ENCODE measurements around the gene MSL1. TPM values are rescaled to one million over a fixed set of nuclear protein-coding genes. Genes with fewer than 3 reads are reported as not detected.

MSL1 gene
- total and polyA plus RNA-seq, 7 donors = 29.4 to 92.2 (median 54.6) TPM

DNA sequence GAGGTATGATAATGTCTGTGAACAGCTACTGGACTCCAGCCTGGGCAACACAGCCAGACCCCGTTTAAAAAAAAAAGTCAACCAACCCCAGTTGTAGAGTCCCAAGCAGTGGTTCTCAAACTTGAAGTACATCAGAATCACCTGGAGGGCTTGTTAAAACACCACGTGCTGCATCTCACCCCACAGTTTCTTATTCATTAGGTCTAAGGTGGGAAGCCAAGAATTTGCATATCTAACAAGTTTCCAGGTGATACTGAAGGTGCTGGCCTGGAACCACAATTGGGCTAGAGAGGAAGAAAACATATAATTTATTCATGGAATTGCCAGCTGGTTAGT lies 6.7 kb upstream of the MSL1 start:
- WGBS, 2 donors = 57 to 65% methylated on average over 2 of the region's 2 CpGs
- TF ChIP-seq POLR2A (IDR thresholded peaks at IDR 0.05) (no peak), POLR2AphosphoS5 (IDR thresholded peaks at IDR 0.05) (no peak), EP300 (IDR thresholded peaks at IDR 0.05) (no peak)
- TF ChIP-seq, protein P1, sequence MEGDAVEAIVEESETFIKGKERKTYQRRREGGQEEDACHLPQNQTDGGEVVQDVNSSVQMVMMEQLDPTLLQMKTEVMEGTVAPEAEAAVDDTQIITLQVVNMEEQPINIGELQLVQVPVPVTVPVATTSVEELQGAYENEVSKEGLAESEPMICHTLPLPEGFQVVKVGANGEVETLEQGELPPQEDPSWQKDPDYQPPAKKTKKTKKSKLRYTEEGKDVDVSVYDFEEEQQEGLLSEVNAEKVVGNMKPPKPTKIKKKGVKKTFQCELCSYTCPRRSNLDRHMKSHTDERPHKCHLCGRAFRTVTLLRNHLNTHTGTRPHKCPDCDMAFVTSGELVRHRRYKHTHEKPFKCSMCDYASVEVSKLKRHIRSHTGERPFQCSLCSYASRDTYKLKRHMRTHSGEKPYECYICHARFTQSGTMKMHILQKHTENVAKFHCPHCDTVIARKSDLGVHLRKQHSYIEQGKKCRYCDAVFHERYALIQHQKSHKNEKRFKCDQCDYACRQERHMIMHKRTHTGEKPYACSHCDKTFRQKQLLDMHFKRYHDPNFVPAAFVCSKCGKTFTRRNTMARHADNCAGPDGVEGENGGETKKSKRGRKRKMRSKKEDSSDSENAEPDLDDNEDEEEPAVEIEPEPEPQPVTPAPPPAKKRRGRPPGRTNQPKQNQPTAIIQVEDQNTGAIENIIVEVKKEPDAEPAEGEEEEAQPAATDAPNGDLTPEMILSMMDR (IDR thresholded peaks at IDR 0.05) = no peak
- no peaks in the 10 kb centered on the region for H3K36me3 ChIP-seq
- DNase-seq = peak; percentile 17
- H3K27me3 ChIP-seq = no peaks in the 10 kb centered on the region
- H3K27ac ChIP-seq = peak overlapping the region in 3 of 4 donors; percentile 98 to 100 (median 99)
- H3K4me1 ChIP-seq = peaks cover 0 to 53% (median 46%) of the 10 kb centered on the region in 4 donors
- intact Hi-C loops (cut with DNase I) = no loop called here
- H3K9me3 ChIP-seq = no peaks in the 10 kb centered on the region
- no peak overlapping the region for H3K4me3 ChIP-seq

DNA sequence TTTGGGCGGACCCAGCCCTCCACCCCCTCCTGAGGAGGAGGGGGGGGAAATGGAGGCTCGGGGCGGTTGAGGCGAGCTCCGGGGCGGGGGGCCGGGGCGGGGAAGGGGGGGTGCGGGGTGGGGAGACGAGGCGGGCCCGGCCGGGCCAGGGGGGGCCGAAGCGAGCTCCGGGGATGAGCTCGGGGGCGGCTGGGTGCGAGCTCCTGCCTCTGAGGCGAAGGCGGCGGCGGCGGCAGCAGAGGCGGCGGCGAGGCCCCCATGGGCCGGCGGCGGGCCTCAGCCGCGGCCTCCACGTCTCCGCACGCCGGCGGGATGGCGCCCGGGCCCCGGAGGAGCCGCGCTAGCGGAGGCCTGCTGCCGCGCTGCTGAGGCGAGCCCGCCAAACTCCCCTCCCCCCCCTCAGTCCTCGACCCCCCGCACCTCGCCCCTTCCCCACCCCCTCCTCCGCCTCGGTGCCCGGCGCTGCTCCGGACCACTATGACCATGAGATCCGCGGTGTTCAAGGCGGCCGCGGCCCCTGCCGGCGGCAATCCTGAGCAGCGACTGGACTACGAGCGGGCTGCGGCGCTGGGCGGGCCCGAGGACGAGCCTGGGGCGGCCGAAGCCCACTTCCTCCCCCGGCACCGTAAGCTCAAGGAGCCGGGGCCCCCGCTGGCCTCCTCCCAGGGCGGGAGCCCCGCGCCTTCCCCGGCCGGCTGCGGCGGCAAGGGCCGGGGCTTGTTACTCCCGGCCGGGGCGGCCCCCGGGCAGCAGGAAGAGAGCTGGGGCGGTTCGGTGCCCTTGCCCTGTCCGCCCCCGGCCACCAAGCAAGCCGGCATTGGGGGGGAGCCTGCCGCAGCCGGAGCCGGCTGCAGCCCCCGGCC lies 596 bp downstream of the MSL1 start:
- 1% methylated on average over 94 to 97 of the region's 97 CpGs for WGBS, 2 donors
- Histone ChIP-seq H3K9me3 (no peaks in the 10 kb centered on the region), H3K4me3 (peak overlapping the region; percentile 86 to 99 (median 95)), H3K4me1 (peaks cover 0 to 36% (median 32%) of the 10 kb centered on the region in 4 donors), H3K27ac (peak overlapping the region; percentile 98 to 100 (median 99)), H3K27me3 (no peaks in the 10 kb centered on the region), H3K36me3 (peaks cover 0 to 18% (median 13%) of the 10 kb centered on the region in 4 donors)
- TF ChIP-seq, protein P1 (IDR thresholded peaks at IDR 0.05) = peak in 1 of 4 experiments; percentile 16
- TF ChIP-seq POLR2AphosphoS5 (IDR thresholded peaks at IDR 0.05) = peak in 2 of 4 donors; percentile 35 to 42
- TF ChIP-seq POLR2A (IDR thresholded peaks at IDR 0.05) = no peak
- DNase-seq = peak; percentile 85
- intact Hi-C loops (cut with DNase I) = loop anchor here (2.0 kb wide), 1 partner anchor 18 kb away; the partner anchor contains the start of gene CASC3

DNA sequence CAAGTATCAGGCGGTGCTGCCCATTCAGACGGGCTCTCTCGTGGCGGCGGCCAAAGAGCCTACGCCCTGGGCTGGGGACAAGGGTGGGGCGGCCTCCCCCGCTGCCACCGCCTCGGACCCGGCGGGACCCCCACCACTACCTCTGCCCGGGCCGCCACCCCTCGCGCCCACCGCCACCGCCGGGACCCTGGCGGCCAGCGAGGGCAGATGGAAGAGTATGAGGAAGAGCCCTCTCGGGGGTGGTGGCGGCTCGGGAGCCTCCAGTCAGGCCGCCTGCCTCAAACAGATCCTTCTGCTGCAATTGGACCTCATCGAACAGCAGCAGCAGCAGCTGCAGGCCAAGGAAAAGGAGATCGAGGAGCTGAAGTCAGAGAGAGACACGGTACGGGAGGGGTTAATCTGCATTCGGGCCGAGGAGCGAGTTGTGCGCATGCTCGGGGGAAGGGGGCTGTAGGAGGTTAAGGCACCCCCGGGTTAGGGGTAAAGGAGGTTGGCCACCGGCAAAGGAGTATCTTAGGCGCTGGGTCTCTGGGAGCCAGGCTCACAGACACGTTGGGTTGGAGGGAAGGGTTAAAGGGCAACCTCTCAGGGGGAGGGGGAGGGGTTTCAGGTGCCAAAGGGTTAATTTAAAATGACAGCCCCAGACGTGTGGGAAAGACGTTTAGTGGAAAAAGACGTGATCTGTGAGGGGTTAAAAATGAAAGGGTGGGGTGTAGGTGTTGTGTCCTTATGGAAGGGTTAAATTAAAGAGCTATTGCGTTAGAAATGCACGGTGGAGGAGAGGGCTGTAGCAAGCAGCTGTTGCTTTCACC lies 1.4 kb downstream of the MSL1 start:
- H3K9me3 ChIP-seq = no peaks in the 10 kb centered on the region
- no peak for DNase-seq
- H3K36me3 ChIP-seq = peaks cover 0 to 27% (median 14%) of the 10 kb centered on the region in 4 donors
- H3K27ac ChIP-seq = peak overlapping the region; percentile 98 to 100 (median 99)
- intact Hi-C loops (cut with DNase I) = loop anchor here (2.0 kb wide), 1 partner anchor 18 kb away; the partner anchor contains the start of gene CASC3
- WGBS, 2 donors = 0% methylated on average over 43 of the region's 43 CpGs
- H3K4me3 ChIP-seq = peak overlapping the region; percentile 86 to 99 (median 95)
- H3K27me3 ChIP-seq = no peaks in the 10 kb centered on the region
- TF ChIP-seq, protein P1 (IDR thresholded peaks at IDR 0.05) = peak in 1 of 4 experiments; percentile 3
- TF ChIP-seq POLR2A (IDR thresholded peaks at IDR 0.05) (no peak), POLR2AphosphoS5 (IDR thresholded peaks at IDR 0.05) (peak in 1 of 4 donors; percentile 42), EP300 (IDR thresholded peaks at IDR 0.05) (no peak)
- H3K4me1 ChIP-seq = peaks cover 0 to 36% (median 32%) of the 10 kb centered on the region in 4 donors

DNA sequence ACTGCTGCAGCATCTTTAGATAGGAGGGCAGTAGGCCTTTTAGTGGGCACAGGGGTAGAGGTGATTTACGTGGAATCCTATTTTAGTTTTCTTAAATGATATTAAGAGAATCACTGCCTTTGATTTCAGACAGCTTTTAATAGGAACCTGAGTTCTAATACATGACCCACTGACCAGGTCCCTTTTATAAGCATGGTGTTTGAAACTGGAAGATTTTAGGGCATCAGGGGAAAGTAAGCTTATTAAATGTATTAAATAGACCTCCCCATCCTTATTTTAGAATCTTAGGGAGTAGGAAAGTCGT lies 2.0 kb downstream of the MSL1 start:
- Histone ChIP-seq H3K4me3 (peak overlapping the region; percentile 86 to 99 (median 95)), H3K27me3 (no peaks in the 10 kb centered on the region), H3K9me3 (no peaks in the 10 kb centered on the region), H3K27ac (peak overlapping the region; percentile 98 to 100 (median 99)), H3K36me3 (peaks cover 0 to 32% (median 18%) of the 10 kb centered on the region in 4 donors), H3K4me1 (peaks cover 0 to 36% (median 32%) of the 10 kb centered on the region in 4 donors)
- DNase-seq = no peak
- TF ChIP-seq, protein P1 (IDR thresholded peaks at IDR 0.05) = no peak
- TF ChIP-seq POLR2A (IDR thresholded peaks at IDR 0.05) = no peak
- no peak for TF ChIP-seq POLR2AphosphoS5 (IDR thresholded peaks at IDR 0.05)
- no peak for TF ChIP-seq EP300 (IDR thresholded peaks at IDR 0.05)
- intact Hi-C loops (cut with DNase I) = loop anchor here (2.0 kb wide), 1 partner anchor 17 kb away; the partner anchor contains the start of gene CASC3
- WGBS, 2 donors = 0 to 1% methylated on average over 2 of the region's 2 CpGs

Data from sigmoid colon (tissue), 7 donors.